ENCODE data around the gene BIRC7. TPM values are rescaled to one million over a fixed set of nuclear protein-coding genes. Genes with fewer than 3 reads are reported as not detected.

BIRC7 gene
- total RNA-seq, 2 donors from 2014 or later, result not detected

- H3K36me3 Mint-ChIP-seq, result no peaks in the 10 kb centered on the region
- no peaks in the 10 kb centered on the region for H3K27me3 Mint-ChIP-seq
- ATAC-seq, result no peak
- no peaks in the 10 kb centered on the region for H3K9me3 Mint-ChIP-seq
- peak overlapping the region in 1 of 2 donors; percentile 17 for H3K27ac Mint-ChIP-seq
- H3K4me3 Mint-ChIP-seq, result no peak overlapping the region
- no peak for DNase-seq (ENCODE audit: low spot score)
- H3K4me1 Mint-ChIP-seq (ENCODE audit: low read depth in 2 of 2), result peaks cover 10 to 16% of the 10 kb centered on the region in 2 donors
Observed at GRCh38 chr20:63196768-63197470, 38.8 kb upstream of the BIRC7 start.

GRCh38 chr20:63198606-63199005, 37.1 kb upstream of the BIRC7 start:
- no peak for ATAC-seq
- H3K9me3 Mint-ChIP-seq, result no peaks in the 10 kb centered on the region
- no peak overlapping the region for H3K27ac Mint-ChIP-seq
- H3K4me3 Mint-ChIP-seq, result no peak overlapping the region
- no peaks in the 10 kb centered on the region for H3K27me3 Mint-ChIP-seq
- H3K4me1 Mint-ChIP-seq (ENCODE audit: low read depth in 2 of 2), result peaks cover 10 to 16% of the 10 kb centered on the region in 2 donors
- H3K36me3 Mint-ChIP-seq, result no peaks in the 10 kb centered on the region
- DNase-seq (ENCODE audit: low spot score), result no peak

- H3K4me1 Mint-ChIP-seq (ENCODE audit: low read depth in 2 of 2), result peaks cover 15 to 21% of the 10 kb centered on the region in 2 donors
- no peak overlapping the region for H3K27ac Mint-ChIP-seq
- no peak overlapping the region for H3K4me3 Mint-ChIP-seq
- no peak for ATAC-seq
- peaks cover 6% of the 10 kb centered on the region for H3K36me3 Mint-ChIP-seq
- no peaks in the 10 kb centered on the region for H3K9me3 Mint-ChIP-seq
- no peaks in the 10 kb centered on the region for H3K27me3 Mint-ChIP-seq
- DNase-seq (ENCODE audit: low spot score), result no peak
Observed at GRCh38 chr20:63202021-63202420, 33.7 kb upstream of the BIRC7 start.

- H3K4me3 Mint-ChIP-seq, result no peak overlapping the region
- DNase-seq (ENCODE audit: low spot score), result no peak
- H3K9me3 Mint-ChIP-seq, result no peaks in the 10 kb centered on the region
- no peak overlapping the region for H3K27ac Mint-ChIP-seq
- peak in 1 of 2 donors; percentile 33 for ATAC-seq
- H3K36me3 Mint-ChIP-seq, result peaks cover 11% of the 10 kb centered on the region
- peaks cover 15 to 19% of the 10 kb centered on the region in 2 donors for H3K4me1 Mint-ChIP-seq (ENCODE audit: low read depth in 2 of 2)
- no peaks in the 10 kb centered on the region for H3K27me3 Mint-ChIP-seq
Observed at GRCh38 chr20:63202811-63203526, 32.7 kb upstream of the BIRC7 start.

GRCh38 chr20:63204362-63204761, 31.3 kb upstream of the BIRC7 start:
- H3K27me3 Mint-ChIP-seq, result no peaks in the 10 kb centered on the region
- peaks cover 12% of the 10 kb centered on the region for H3K36me3 Mint-ChIP-seq
- H3K4me1 Mint-ChIP-seq (ENCODE audit: low read depth in 2 of 2), result peaks cover 15 to 24% of the 10 kb centered on the region in 2 donors
- ATAC-seq (no peak), DNase-seq (ENCODE audit: low spot score) (no peak)
- no peaks in the 10 kb centered on the region for H3K9me3 Mint-ChIP-seq
- no peak overlapping the region for H3K4me3 Mint-ChIP-seq
- no peak overlapping the region for H3K27ac Mint-ChIP-seq

GRCh38 chr20:63205896-63206295, 29.8 kb upstream of the BIRC7 start:
- DNase-seq (ENCODE audit: low spot score) (no peak), ATAC-seq (no peak)
- Mint-ChIP-seq H3K4me1 (ENCODE audit: low read depth in 2 of 2) (peaks cover 24 to 28% of the 10 kb centered on the region in 2 donors), H3K9me3 (no peaks in the 10 kb centered on the region), H3K36me3 (peaks cover 12% of the 10 kb centered on the region), H3K4me3 (no peak overlapping the region), H3K27ac (peak overlapping the region in 1 of 2 donors; percentile 39), H3K27me3 (no peaks in the 10 kb centered on the region)

- H3K36me3 Mint-ChIP-seq, result peaks cover 12% of the 10 kb centered on the region
Observed at GRCh38 chr20:63206878-63207277, 28.8 kb upstream of the BIRC7 start.

GRCh38 chr20:63208346-63208909, 27.3 kb upstream of the BIRC7 start:
- ATAC-seq (no peak), DNase-seq (ENCODE audit: low spot score) (no peak)
- Mint-ChIP-seq H3K4me3 (no peak overlapping the region), H3K36me3 (peaks cover 13% of the 10 kb centered on the region), H3K9me3 (no peaks in the 10 kb centered on the region), H3K27me3 (no peaks in the 10 kb centered on the region), H3K27ac (peak overlapping the region in 1 of 2 donors; percentile 23), H3K4me1 (ENCODE audit: low read depth in 2 of 2) (peaks cover 39 to 42% of the 10 kb centered on the region in 2 donors)

More at GRCh38 chr20:63206878-63207277, 28.8 kb upstream of the BIRC7 start:
- ATAC-seq, result no peak
- Mint-ChIP-seq H3K27ac (no peak overlapping the region), H3K4me3 (no peak overlapping the region), H3K27me3 (no peaks in the 10 kb centered on the region), H3K9me3 (no peaks in the 10 kb centered on the region), H3K4me1 (ENCODE audit: low read depth in 2 of 2) (peaks cover 25 to 30% of the 10 kb centered on the region in 2 donors)
- DNase-seq (ENCODE audit: low spot score), result no peak

- DNase-seq (ENCODE audit: low spot score) (no peak), ATAC-seq (no peak)
- peaks cover 54 to 55% of the 10 kb centered on the region in 2 donors for H3K4me1 Mint-ChIP-seq (ENCODE audit: low read depth in 2 of 2)
- no peaks in the 10 kb centered on the region for H3K9me3 Mint-ChIP-seq
- peaks cover 26% of the 10 kb centered on the region for H3K36me3 Mint-ChIP-seq
- H3K4me3 Mint-ChIP-seq, result no peak overlapping the region
- no peaks in the 10 kb centered on the region for H3K27me3 Mint-ChIP-seq
- no peak overlapping the region for H3K27ac Mint-ChIP-seq
Observed at GRCh38 chr20:63210011-63210605, 25.6 kb upstream of the BIRC7 start.

GRCh38 chr20:63212393-63212730, 23.3 kb upstream of the BIRC7 start:
- H3K36me3 Mint-ChIP-seq, result peaks cover 23% of the 10 kb centered on the region
- H3K27ac Mint-ChIP-seq, result peak overlapping the region; percentile 37 to 73
- H3K4me3 Mint-ChIP-seq, result peak overlapping the region; percentile 41

GRCh38 chr20:63212792-63213191, 22.9 kb upstream of the BIRC7 start:
- Mint-ChIP-seq H3K4me1 (ENCODE audit: low read depth in 2 of 2) (peaks cover 49 to 52% of the 10 kb centered on the region in 2 donors), H3K27me3 (no peaks in the 10 kb centered on the region), H3K9me3 (no peaks in the 10 kb centered on the region), H3K36me3 (peaks cover 20% of the 10 kb centered on the region), H3K27ac (peak overlapping the region in 1 of 2 donors; percentile 73), H3K4me3 (no peak overlapping the region)
- no peak for DNase-seq (ENCODE audit: low spot score)
- no peak for ATAC-seq

More at GRCh38 chr20:63212393-63212730, 23.3 kb upstream of the BIRC7 start:
- H3K27me3 Mint-ChIP-seq, result no peaks in the 10 kb centered on the region
- H3K9me3 Mint-ChIP-seq, result no peaks in the 10 kb centered on the region
- no peak for ATAC-seq
- no peak for DNase-seq (ENCODE audit: low spot score)
- H3K4me1 Mint-ChIP-seq (ENCODE audit: low read depth in 2 of 2), result peaks cover 49 to 53% of the 10 kb centered on the region in 2 donors

GRCh38 chr20:63214514-63214913, 21.2 kb upstream of the BIRC7 start:
- Mint-ChIP-seq H3K4me3 (peak overlapping the region; percentile 96), H3K9me3 (no peaks in the 10 kb centered on the region), H3K36me3 (peaks cover 17% of the 10 kb centered on the region), H3K27ac (peak overlapping the region; percentile 85 to 91), H3K27me3 (no peaks in the 10 kb centered on the region), H3K4me1 (ENCODE audit: low read depth in 2 of 2) (peaks cover 42 to 49% of the 10 kb centered on the region in 2 donors)
- DNase-seq (ENCODE audit: low spot score) (no peak), ATAC-seq (no peak)

GRCh38 chr20:63215101-63216040, 20.3 kb upstream of the BIRC7 start:
- no peak for ATAC-seq
- peaks cover 17% of the 10 kb centered on the region for H3K36me3 Mint-ChIP-seq
- peaks cover 42 to 45% of the 10 kb centered on the region in 2 donors for H3K4me1 Mint-ChIP-seq (ENCODE audit: low read depth in 2 of 2)
- no peaks in the 10 kb centered on the region for H3K9me3 Mint-ChIP-seq
- H3K27ac Mint-ChIP-seq, result peak overlapping the region; percentile 85 to 91
- peak overlapping the region; percentile 96 for H3K4me3 Mint-ChIP-seq
- peak; percentile 61 for DNase-seq (ENCODE audit: low spot score)
- H3K27me3 Mint-ChIP-seq, result peaks cover 0 to 4% of the 10 kb centered on the region in 2 donors

Data from natural killer cell treated with Interleukin-12 subunit alpha and Interleukin-12 subunit beta and Interleukin-15 and Interleukin-18, amount 100 ng/mL, for 72 hours (primary cell).